Measurements from ENCODE around the gene IRX3.

Gene IRX3

GRCh38 chr16:54313789-54314188 is 27.2 kb upstream of the IRX3 start:
- no peak for TF ChIP-seq CTCF (IDR thresholded peaks at IDR 0.05; ENCODE audit: low read depth, low read length)
- H3K4me3 ChIP-seq (ENCODE audit: low read depth, low read length): no peak overlapping the region

GRCh38 chr16:54312502-54312991 is 26.0 kb upstream of the IRX3 start:
- no peak for TF ChIP-seq CTCF (IDR thresholded peaks at IDR 0.05; ENCODE audit: low read depth, low read length)
- no peak overlapping the region for H3K4me3 ChIP-seq (ENCODE audit: low read depth, low read length)

GRCh38 chr16:54309341-54309740 is 22.8 kb upstream of the IRX3 start:
- no peak overlapping the region for H3K4me3 ChIP-seq (ENCODE audit: low read depth, low read length)
- no peak for TF ChIP-seq CTCF (IDR thresholded peaks at IDR 0.05; ENCODE audit: low read depth, low read length)

GRCh38 chr16:54305080-54305479 is 18.5 kb upstream of the IRX3 start:
- no peak overlapping the region for H3K4me3 ChIP-seq (ENCODE audit: low read depth, low read length)
- no peak for TF ChIP-seq CTCF (IDR thresholded peaks at IDR 0.05; ENCODE audit: low read depth, low read length)

GRCh38 chr16:54303613-54304012 is 17.0 kb upstream of the IRX3 start:
- no peak overlapping the region for H3K4me3 ChIP-seq (ENCODE audit: low read depth, low read length)
- no peak for TF ChIP-seq CTCF (IDR thresholded peaks at IDR 0.05; ENCODE audit: low read depth, low read length)

GRCh38 chr16:54297154-54297553 is 10.6 kb upstream of the IRX3 start:
- H3K4me3 ChIP-seq (ENCODE audit: low read depth, low read length): no peak overlapping the region
- TF ChIP-seq CTCF (IDR thresholded peaks at IDR 0.05; ENCODE audit: low read depth, low read length): no peak

- no peak overlapping the region for H3K4me3 ChIP-seq (ENCODE audit: low read depth, low read length)
- no peak for TF ChIP-seq CTCF (IDR thresholded peaks at IDR 0.05; ENCODE audit: low read depth, low read length)
Measured at GRCh38 chr16:54296543-54296942, 10.0 kb upstream of the IRX3 start.

All from WI38 (cell line).